HG02943 (cell line): Measurements from ENCODE around the gene KAT14.
"Not testable (repeated sequence)": the region's sequence is repeated elsewhere in the genome, so short reads cannot be mapped to it uniquely, and the experiment has no call there.

Experiments used
- ATAC-seq: cut with Tn5 transposase; IDR thresholded peaks from one replicate; pipeline ENCODE4 v1.9.1; 2021; ENCODE audit warnings: mild to moderate bottlenecking, low read depth, moderate library complexity; ENCODE audit not compliant: unreplicated experiment

KAT14 gene

DNA sequence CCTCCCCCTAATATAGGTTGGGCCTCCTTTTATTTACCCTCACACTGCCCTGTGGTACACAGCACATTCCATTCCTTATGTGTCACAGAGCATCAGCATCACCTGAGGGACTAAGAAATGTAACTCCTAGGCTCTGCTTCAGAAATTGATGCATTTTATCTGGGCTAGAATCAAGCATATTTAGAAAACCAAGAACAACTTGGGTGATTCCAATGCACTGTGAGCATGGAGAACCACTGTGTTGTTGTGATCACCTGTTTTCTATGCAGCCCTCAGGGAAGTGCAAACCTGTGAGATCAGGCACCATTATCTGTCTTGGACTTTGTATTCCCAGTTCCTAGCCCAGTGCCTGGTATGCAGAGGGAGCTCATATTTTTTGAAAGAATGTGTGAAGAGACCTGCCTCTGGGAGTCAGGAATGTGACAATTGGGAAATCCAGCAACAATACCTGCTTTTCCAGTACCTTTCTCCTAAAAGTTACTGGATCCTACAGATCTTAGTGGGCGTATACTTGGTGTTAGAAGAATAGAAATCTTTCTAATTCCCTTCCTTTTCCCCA, 7.0 kb downstream of the KAT14 start:
- no peak for ATAC-seq

DNA sequence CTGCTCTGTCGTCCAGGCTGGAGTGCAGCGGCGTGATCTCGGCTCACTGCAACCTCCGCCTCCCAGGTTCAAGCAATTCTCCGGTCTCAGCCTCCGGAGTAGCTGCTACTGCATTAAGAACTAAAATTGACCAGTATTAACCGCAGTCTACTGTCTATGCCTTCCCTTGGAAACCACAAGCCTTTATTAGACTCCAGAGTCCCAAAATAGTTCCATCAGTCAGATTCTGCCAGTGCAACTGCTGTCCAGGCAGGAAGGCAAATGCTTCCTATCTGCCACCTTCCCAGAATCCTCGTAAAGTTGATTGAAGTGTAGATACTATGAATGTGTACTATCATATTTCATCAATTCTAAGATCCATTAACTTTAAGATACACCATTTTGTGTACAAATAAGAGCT, 16.7 kb downstream of the KAT14 start:
- no peak for ATAC-seq

DNA sequence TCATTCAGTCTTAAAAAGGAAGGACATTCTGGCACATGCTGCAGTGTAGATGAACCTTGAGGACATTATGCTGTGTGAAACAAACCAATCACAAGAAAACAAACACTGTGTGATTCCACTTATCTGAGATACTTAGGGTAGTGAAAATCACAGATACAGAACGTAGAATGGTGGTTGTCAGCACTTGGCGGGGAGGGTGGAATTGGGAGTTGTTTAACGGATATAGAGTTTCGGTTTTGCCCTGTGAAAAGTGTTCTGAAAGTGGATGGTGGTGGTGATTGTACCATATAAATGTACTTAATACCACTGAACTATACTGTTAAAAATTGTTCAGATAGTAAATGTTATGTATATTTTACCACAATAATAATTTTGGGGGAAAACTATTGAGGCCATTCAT, 18.4 kb downstream of the KAT14 start:
- ATAC-seq: no peak

- no peak for ATAC-seq
Observed at GRCh38 chr20:18164356-18164755, 26.7 kb downstream of the KAT14 start.

- no peak for ATAC-seq
Observed at GRCh38 chr20:18165553-18165952, 27.9 kb downstream of the KAT14 start.

- ATAC-seq: no peak
Observed at GRCh38 chr20:18166241-18166881, 28.7 kb downstream of the KAT14 start.

- no peak for ATAC-seq
Observed at GRCh38 chr20:18166950-18167349, 29.3 kb downstream of the KAT14 start.

GRCh38 chr20:18172379-18172778, 34.7 kb downstream of the KAT14 start:
- ATAC-seq: no peak

GRCh38 chr20:18174906-18175683, 37.4 kb downstream of the KAT14 start:
- no peak for ATAC-seq

GRCh38 chr20:18176318-18176785, 38.7 kb downstream of the KAT14 start:
- no peak for ATAC-seq

- not testable (repeated sequence) for ATAC-seq
Observed at GRCh38 chr20:18180366-18180765, 42.7 kb downstream of the KAT14 start.

GRCh38 chr20:18180815-18181214, 43.2 kb downstream of the KAT14 start:
- no peak for ATAC-seq

DNA sequence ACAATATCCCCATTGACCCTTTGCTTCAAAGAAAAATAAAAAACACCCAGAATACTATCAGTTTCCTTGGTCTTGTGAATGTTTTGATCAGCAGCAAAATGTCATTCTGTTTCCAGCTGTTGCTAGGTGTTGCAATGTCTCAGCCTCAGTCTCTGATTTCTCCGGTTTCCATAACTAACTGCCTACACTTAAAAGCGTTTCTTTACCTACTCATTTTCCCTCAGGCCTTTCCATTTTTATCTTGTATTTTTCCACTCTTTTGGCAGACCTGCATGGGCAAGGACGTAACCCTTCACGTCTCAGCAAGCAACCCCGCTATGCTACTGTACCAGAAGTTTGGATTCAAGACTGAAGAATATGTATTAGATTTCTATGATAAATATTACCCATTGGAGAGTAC, 49.4 kb downstream of the KAT14 start:
- ATAC-seq: no peak

- no peak for ATAC-seq
Observed at GRCh38 chr20:18188434-18188833, 50.8 kb downstream of the KAT14 start.

DNA sequence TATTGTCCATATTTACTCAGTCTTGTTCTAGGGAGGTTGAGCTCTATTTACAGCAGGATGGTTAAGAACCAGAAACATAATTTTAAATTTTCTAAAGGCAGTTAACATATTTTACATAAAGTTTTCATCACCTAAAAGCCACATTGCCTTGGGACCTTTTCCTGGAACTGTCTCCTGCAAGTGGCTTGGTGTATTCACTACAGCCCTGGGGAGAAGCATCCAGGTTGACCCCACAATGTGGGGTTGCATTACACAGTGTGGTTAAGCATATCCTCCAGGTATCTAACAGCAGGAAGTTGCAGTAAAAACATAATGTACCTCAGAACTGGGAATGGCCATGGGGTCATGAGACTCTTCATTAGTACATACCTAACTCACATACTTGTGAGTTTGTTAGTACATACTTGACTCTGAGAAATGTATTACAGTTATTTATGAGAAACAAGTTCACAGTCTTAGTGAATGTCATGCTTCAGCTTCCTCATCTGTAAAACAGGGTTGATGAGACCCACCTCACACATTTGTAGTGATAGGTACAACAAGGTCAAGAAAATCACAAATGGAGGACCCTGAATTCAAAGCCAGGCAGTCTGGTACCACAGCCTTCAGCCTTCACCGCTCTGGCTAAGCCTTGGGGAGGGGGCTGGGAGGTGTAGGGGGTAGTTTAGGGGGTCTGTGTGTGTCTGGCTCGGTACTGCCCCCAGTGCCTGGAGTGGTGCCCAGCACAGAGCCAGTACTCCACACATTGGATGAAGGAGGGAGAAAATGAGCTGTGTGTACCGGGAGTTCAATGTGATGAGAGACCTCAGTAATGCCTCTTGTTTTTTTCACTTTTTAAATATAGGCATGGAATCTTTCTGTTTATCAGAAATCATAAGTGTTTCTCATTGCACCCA, 52.9 kb downstream of the KAT14 start:
- no peak for ATAC-seq

- no peak for ATAC-seq
Observed at GRCh38 chr20:18191306-18191705, 53.6 kb downstream of the KAT14 start.

GRCh38 chr20:18194461-18194860, 56.8 kb downstream of the KAT14 start:
- ATAC-seq: not testable (repeated sequence)

GRCh38 chr20:18195931-18196330, 58.3 kb downstream of the KAT14 start:
- no peak for ATAC-seq

GRCh38 chr20:18197382-18198070, 59.9 kb downstream of the KAT14 start:
- no peak for ATAC-seq

- no peak for ATAC-seq
Observed at GRCh38 chr20:18202966-18203365, 65.3 kb downstream of the KAT14 start.
